HG03354 (cell line): ENCODE results near the gene KIN.
"Not testable (repeated sequence)": the region's sequence is repeated elsewhere in the genome, so short reads cannot be mapped to it uniquely, and the experiment has no call there.

Experiments used
- ATAC-seq: cut with Tn5 transposase; IDR thresholded peaks from one replicate; pipeline ENCODE4 v1.9.1; 2021; ENCODE audit warnings: mild to moderate bottlenecking; ENCODE audit not compliant: unreplicated experiment, poor library complexity, severe bottlenecking

The KIN gene

DNA sequence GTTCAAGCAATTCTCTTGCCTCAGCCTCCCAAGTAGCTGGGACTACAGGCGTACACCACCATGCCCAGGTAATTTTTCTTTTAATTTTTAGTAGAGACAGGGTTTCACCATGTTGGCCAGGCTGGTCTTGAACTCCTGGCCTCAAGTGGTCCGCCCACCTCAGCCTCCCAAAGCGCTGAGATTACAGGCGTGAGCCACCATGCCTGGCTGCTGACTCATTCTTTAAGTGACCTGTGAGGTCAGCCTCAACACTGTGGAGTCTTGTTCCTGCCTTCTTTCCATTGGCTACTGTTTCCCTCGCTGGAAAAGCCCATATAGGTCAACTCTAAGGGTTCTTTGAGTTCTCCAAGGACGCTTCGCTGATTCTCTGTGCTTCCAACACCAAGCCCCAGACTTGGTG is 39.2 kb downstream of the KIN start:
- not testable (repeated sequence) for ATAC-seq

DNA sequence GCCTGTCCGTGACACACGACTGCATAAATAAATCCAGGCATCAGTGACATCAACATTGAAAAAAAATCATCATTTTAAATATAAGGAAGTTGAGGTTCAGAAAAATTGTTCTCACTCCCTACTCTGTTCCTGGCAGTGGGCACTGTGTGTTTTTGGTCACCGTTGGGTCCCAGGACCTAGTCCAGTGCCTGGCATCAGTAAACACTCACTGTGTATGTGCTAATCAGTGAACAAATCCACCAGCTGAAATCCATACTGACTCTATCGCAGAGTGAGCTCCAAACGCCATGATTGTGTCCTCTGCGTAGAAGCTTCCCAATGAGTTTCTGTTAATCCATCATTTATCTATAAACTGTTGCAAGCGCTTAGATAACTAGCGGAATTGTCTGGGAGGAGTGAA is 43.5 kb downstream of the KIN start:
- no peak for ATAC-seq

DNA sequence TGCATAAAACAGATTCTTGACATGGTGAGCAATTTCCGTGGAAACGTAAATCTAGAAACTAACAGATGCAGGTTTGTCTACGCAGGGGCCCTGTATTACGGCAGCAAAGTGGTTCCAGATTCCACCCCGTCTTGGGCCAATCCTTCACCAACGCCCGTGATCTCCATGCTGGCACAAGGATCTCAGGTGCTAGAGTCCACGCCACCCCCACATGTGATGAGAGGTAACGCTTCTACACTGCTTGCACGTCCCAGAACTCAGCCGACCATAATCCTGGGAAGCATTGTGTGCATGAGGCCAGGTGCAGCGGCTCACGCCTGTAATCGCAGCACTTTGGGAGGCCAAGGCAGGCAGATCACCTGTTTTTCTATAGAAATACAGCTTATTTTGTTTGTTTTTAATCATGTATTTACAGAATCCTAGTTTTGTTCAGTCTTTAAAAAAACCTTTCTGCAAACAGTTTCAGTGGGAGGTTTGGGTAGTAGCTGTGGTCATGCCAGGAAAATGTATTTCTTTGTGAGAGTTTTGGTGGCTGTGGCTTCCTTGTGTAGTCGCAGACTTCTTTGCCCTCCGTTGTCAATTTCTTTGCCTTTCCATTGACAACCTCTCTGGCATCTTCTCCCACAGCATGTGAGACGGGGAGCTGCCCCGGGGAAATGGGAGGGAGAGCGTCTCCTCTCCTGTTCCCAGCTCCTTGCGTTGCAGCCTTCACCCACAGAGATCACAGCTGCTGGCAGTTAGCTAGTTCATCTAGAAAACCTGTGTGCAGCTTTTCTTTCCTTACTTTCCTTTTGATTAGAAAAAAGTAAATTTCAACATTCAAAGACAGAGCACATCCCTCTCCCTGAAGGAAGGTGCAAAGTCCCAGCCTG is 49.0 kb downstream of the KIN start:
- no peak for ATAC-seq

DNA sequence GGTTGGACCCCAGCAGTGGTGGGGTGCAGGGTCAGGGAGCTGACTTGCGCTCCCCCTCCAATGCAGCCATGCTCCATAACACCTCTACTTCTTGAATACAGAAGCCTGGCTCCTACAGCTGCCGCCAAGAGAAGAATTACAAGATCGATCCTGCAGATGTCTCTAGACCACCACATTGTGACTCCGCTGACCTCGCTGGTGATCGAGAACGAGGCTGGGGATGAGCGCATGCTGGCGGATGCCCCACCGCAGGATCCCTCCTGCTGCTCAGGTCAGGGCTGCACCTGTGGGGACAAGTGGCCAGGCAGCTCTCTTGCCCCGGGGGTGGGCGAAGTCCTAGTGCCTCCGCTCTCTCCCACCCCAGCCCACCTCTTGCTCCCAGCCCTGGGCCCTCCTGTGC is 53.0 kb downstream of the KIN start:
- no peak for ATAC-seq

DNA sequence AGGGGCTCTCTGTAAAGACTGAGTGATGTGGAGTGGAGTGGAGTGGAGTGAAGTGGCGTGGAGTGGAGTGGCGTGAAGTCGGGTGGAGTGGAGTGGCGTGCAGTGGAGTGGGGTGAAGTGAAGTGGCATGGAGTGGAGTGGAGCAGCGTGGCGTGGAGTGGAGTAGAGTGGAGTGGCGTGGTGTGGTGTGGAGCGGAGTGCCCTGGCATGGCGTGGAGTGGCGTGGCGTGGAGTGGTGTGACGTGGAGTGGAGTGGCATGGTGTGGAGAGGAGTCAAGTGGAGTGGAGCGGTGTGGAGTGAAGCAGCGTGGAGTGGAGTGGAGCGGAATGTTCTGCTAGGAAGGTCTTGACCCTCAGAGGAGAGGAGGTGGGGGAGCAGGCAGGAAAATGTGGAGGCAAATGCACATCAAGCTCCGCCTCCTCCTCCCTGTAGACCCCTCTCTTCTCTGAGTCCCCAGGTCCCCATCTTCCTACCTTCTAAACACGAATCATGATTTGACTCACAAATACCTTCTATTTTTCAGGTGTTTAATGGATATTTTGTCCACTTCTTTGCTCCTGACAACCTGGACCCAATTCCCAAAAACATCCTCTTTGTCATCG is 64.8 kb downstream of the KIN start:
- no peak for ATAC-seq

DNA sequence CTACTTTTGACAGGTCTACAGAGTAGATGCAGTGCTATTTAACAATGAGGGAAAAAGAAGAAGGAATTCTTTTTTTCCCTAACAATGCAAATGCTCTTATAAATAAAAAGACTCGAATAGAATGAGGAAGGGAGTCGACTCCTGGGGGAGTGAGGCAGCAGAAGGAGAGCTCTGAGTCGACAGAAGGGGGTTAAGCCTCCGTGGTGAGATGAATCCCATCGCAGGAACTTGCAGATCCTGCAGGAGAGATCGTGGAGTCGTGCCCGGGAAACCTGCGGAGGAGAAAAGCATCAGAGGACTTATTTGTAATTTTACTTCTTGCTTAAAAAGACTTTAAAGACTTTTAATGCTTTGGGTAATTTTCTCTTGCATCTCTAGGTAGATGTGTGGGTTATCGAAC is 67.3 kb downstream of the KIN start:
- no peak for ATAC-seq

DNA sequence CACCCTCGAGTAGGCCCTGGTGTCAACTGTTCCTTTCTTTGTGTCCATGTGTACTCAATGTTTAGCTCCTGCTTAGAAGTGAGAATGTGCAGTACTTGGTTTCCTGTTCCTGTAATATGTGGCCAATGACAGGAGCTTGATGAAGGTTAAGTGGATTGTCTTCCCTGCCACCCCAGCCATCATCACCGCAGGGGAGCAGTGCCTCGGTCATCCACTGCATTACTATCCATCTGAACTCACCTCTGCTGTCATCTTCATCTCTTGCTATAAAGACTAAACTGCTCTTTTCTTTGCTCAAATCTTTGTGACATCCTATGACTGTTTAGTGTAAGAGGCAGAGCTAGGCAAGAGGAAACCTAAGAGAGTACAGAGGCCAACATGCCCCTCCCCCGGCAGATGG is 69.1 kb downstream of the KIN start:
- ATAC-seq = no peak

DNA sequence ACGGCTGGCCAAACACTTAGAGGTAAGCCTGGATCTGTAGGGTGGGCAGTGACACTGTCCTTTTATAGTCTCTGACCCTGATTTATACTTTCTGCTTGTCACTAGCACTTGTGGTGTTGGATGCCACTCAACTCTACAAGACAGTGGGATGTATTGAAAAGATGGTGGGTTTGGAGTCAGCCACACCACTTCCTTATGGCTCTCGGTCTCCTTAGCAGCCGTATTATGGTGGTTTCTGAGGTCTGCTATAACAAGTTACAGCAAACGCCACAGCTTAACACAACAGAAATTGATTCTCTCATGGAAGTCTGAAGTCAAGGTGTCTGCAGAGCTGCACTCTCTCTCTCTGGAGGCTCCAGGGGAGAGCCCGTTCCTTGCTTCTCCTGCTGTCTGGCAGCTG is 70.0 kb downstream of the KIN start:
- ATAC-seq = no peak

DNA sequence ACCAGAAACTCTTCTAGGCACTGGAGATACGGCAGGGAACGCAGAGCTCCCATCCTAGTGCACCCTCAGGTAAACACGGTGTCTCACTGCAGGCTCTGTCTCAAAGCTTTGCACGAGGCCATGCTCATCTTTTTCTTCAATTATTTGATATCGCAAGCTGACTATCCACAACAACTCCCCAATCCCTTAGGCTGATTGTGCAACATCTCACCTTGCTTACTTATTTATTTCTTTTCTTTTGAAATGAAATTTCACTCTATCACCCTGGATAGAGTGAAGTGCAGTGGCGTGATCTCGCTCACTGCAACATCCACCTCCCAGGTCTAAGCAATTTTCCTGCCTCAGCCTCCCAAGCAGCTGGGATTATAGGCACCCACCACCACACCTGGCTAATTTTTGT is 72.3 kb downstream of the KIN start:
- ATAC-seq = no peak

DNA sequence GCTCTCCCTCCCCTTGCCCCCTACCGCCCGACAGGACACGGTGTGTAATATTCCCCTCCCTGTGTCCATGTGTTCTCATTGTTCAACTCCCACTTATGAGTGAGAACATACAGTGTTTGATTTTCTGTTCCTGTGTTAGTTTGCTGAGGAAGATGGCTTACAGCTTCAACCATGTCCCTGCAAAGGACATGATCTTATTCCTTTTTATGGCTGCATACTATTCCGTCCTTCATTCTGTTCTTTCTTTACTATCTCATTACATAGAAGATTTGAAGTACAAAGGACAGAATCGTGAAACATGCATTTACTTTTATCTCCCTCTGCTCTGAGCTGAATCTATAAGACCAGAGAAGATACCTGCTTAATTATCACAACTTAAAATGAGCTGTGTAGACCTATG is 76.7 kb downstream of the KIN start:
- not testable (repeated sequence) for ATAC-seq

DNA sequence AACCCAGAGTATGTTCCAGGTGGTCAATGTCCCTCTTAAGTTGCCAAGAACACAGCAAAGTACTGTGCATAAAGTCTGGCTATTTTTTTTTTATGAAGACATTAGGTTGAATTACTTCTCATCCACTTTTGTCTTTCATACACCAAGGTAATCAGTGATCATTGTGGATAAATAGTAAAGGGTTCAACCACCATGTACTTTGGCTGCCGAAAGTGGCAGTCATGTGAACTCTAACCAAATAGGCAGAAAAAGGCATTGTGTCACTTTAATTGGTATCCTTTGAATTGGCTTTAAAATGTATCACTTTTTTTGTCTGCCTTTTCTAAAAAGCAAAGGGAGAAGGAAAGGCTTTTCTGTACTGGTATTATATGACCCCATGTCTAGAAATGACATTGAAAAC is 77.3 kb downstream of the KIN start:
- no peak for ATAC-seq

DNA sequence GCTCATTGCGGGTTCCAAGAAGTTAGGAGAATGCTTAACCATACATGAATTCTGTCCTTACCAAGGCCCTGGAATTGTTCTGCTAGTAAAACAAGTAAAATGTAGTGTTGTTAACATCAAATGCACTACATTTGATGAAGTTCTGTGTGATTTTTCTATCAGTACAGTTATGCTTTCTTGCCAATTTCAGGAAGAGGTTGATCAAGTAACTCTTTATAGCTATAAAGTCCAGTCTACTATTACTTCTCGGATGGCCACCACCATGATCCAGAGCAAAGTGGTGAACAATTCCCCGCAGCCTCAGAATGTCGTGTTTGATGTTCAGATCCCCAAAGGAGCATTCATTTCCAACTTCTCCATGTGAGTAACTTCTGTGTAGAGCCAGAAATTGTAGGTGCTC is 79.0 kb downstream of the KIN start:
- ATAC-seq = no peak

DNA sequence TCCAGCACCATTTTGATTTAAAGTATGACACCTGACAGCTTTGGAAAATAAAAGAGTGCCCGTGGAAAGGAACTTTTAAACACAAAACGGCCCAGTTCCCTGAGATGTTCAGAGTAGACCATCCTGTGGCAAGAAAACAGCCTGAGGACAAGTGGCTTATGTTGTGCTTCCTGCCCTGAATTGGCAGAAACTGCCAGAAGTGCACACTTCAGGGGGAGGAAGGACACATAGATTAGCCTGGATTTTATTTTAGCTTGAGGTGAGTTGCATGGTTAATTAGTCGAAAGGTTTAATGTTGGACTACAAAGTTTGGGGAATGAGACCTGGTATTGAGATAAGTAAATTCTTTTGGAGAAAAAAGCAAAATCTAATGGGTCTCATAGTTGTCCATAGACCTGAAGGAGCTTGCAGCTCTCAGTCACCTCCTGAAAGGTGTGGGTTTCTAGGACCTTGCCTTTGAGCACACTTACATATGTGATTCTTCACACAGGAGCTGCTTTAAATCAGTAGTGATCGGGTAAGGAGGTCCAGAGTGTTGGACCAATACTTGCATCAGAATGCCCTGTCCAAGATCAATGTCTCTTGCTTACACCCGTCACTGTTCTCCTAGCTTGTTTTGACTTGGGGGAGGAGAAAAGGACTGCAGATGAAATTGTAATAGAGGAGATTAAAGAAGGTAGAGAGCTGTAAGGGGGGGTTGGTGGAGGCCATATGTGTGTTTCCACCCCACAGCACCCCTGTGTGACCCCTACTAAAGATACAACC is 79.8 kb downstream of the KIN start:
- ATAC-seq = no peak

DNA sequence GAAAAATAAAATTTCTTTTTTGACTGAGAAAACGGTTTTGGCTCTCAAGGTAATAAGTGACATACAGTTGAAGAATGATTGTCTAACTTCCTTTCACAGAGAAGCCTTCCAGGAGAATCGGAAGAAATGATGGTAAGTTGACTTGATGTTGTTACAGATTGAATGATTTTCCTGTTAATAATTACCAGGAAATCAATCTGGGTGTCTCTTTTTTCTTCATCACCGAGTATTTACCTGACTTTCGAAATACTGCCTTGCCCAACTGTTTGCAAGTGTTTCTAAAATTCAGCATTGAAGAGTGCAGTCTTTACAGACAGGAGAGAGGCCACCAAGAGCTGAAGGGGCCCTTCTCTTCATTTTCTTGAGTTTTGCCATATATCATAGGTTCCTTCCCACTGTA is 80.7 kb downstream of the KIN start:
- ATAC-seq = no peak

DNA sequence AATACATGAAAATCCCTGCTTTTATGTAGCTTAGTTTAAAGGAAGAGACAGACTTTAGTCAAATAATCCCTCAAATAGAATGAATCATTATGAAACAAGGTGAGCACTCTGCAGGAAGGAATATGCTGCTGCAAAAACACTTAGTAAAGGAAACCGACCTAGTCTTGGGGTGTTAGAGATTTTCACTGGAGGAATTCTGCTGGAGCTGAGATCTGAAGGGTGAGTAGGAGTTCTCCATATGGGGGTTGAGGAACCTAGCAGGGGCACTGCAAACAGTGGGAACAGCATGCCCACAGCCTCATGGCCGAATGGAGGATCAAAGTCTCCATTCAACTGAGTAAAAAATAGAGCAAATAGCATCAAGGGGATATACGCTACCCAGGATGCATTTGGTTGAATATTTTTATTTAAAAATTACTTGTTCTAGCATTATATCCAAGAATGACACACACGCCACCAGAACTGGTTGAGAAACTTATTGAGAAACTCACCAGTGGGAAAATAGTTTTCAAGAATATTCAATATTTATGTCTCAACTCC is 81.2 kb downstream of the KIN start:
- no peak for ATAC-seq

DNA sequence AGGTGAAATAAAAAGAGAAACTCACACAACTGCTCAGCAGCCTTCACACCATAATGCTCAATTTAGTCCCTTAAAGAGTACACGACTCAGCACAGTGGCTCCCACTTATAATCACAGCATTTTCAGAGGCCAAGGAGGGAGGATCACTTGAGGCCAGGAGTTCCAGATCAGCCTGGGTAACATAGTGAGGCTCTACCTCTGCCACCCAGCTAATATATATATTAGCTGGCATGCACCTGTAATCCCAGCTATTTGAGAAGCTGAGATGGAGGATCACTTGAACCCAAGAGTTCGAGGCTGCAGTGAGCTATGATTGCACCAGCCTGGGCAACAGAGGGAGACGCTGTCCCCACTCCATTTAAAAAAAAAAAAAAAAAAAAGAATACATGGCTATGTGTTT is 82.5 kb downstream of the KIN start:
- no peak for ATAC-seq

DNA sequence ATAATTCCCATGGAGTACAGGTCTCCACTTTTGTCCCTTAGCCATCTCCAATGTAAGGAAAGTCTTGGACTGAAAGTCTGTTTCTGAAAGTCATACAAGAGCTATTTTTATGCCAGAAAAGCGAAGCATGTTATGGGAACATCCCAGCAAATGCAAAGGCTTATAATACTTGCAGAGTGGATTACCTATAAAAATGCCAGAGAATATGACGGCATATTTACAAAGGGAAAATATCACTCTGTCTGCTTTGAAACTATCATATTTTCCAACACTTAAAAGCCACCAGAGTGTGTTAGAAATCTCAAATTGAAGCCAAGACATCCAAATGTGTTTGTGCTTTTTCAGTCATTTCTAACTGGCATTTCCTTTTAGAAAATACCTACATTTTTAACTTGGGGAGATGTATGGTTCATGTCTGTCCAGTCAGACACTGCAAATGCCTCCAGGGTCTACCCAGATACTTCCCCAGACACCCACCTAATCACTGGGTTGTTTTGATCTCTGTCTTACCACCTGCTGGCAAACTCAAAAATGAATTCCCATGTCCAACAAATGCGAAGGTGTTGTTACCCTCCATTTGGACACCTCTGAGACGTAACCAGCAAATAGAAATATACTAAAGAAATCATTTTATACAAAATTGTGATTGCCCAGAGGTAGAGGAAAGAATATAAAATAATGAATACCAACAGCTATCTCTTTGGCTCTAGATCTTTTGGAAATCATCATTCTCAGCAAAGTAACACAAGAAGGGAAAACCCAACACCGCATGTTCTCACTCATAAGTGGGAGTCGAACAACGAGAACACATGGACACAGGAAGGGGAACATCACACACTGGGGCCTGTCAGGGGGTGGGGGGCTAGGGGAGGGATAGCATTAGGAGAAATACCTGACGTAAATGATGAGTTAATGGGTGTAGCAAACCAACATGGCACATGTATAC is 83.4 kb downstream of the KIN start:
- ATAC-seq = no peak

DNA sequence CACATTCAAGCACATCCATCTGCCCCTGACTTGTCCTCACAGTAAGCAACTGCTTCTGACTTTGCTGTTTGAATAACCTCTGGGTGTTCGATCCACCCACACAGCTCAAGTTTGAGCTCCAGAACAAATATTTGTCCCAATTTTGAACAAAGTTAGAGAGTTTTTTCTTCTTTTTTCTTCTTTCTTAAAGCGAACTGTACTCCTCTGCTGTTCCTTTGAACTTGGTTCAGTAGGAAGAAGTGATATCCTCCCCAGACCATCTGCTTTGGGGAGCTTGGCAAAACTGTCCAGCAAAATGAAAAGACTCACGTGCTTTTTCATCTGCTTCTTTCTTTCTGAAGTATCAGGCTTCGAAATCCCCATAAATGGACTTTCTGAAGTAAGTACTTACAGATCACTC is 84.7 kb downstream of the KIN start, which contains the start of gene ITIH2:
Gene ITIH2 (plus strand): TSS at position 177 of the 400 bp plus-strand sequence. CDS start 119 bp downstream, at position 296.
- ATAC-seq = no peak

DNA sequence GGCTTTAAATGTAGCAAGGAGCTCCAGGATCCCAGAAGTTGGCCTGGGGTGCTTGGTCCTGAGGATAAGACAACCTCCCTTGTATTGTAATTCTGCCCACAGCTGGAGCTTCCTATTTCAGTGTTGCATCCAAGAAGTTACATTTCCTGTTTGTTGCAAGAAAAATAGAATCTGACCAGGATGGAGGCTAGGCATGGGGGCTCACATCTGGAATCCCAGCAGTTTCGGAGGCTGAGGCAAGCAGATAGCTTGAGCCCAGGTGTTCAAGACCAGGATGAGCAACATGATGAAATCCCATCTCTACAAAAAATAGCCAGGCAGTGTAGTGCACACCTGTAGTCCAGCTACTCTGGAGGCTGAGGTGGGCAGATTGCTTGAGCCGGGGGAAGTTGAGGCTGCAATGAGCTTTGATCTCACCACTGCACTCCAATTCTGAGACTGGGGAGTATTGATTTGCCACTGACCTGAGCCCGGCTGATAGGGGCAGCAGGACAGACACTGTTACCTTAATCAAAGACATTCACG is 85.4 kb downstream of the KIN start:
- no peak for ATAC-seq
